K562 (cell line): Measurements from ENCODE around the gene CPNE1. TPM values are rescaled to one million over a fixed set of nuclear protein-coding genes. Genes with fewer than 3 reads are reported as not detected.

Experiments
- CBFA2T3 ChIP-seq: fragments of 450-650 bp; IDR thresholded peaks from 2 replicates; pipeline ENCODE4 v1.6.1; 2017
- CEBPZ ChIP-seq: fragments of 150-350 bp; IDR thresholded peaks from 2 replicates; pipeline ENCODE4 v1.6.1; 2014; ENCODE audit warnings: low read depth, mild to moderate bottlenecking, low read length, borderline replicate concordance
- CHD2 ChIP-seq: IDR thresholded peaks from 2 replicates; pipeline ENCODE4 v1.6.1; 2011; ENCODE audit warnings: low read depth, low read length
- DACH1 ChIP-seq: fragments of 450-650 bp; IDR thresholded peaks from 2 replicates; pipeline ENCODE4 v1.6.1; 2018; ENCODE audit not compliant: partially characterized antibody
- E2F1 ChIP-seq: sonication (generic); formaldehyde crosslinking; IDR thresholded peaks from 2 replicates; pipeline ENCODE4 v1.8.1; 2023; ENCODE audit warnings: mild to moderate bottlenecking, missing genetic modification reagents, moderate library complexity
- ETS1 ChIP-seq: conservative IDR thresholded peaks from 2 replicates; pipeline ENCODE4 v1.6.1; 2011; ENCODE audit warnings: low read depth, mild to moderate bottlenecking, low read length; ENCODE audit not compliant: control insufficient read depth
- HDGF ChIP-seq: fragments of 450-650 bp; IDR thresholded peaks from 2 replicates; pipeline ENCODE4 v1.6.1; 2016
- HNRNPL ChIP-seq: fragments of 200-400 bp; formaldehyde crosslinking; IDR thresholded peaks from 2 replicates; pipeline ENCODE4 v1.6.1; 2017; ENCODE audit warnings: low read depth, mild to moderate bottlenecking, low read length
- HSF4 ChIP-seq: fragments of 250-450 bp; sonication (Bioruptor Pico); IDR thresholded peaks from 2 replicates; pipeline ENCODE4 v2.1.2; 2022; ENCODE audit warnings: mild to moderate bottlenecking, moderate library complexity, borderline replicate concordance
- KLF13 ChIP-seq: fragments of 450-650 bp; IDR thresholded peaks from 2 replicates; pipeline ENCODE4 v1.6.1; 2016; ENCODE audit warnings: missing genetic modification characterization, low read depth, mild to moderate bottlenecking, missing compliant biosample characterization, moderate library complexity, borderline replicate concordance
- NEUROD1 ChIP-seq: fragments of 150-350 bp; IDR thresholded peaks from 2 replicates; pipeline ENCODE4 v1.6.1; 2014; ENCODE audit warnings: borderline replicate concordance, low read length, low read depth; ENCODE audit not compliant: partially characterized antibody
- PHF20 ChIP-seq: fragments of 450-650 bp; IDR thresholded peaks from 2 replicates; pipeline ENCODE4 v1.6.1; 2018; ENCODE audit not compliant: partially characterized antibody
- SNAPC5 ChIP-seq: fragments of 250-450 bp; sonication (Bioruptor Pico); IDR thresholded peaks from 2 replicates; pipeline ENCODE4 v1.8.0; 2021; ENCODE audit warnings: moderate library complexity, mild to moderate bottlenecking, inconsistent platforms
- TBP ChIP-seq: optimal IDR thresholded peaks from 2 replicates; pipeline ENCODE3; 2011; ENCODE audit warnings: low read depth, low read length, improper control_type of control experiment
- THRA ChIP-seq: fragments of 450-650 bp; IDR thresholded peaks from 2 replicates; pipeline ENCODE4 v1.6.1; 2017; ENCODE audit warnings: mild to moderate bottlenecking, moderate library complexity
- ZBTB7A ChIP-seq: IDR thresholded peaks from 2 replicates; pipeline ENCODE4 v1.6.1; 2011; ENCODE audit warnings: low read depth, mild to moderate bottlenecking, low read length, moderate library complexity, borderline replicate concordance; ENCODE audit not compliant: control insufficient read depth
- ZNF707 ChIP-seq: fragments of 250-450 bp; sonication (Bioruptor Pico); conservative IDR thresholded peaks from 2 replicates; pipeline ENCODE4 v1.8.0; 2022; ENCODE audit warnings: inconsistent platforms, mild to moderate bottlenecking, moderate library complexity
- polyA plus RNA-seq, 8 experiments: library from polyadenylated mRNA; depleted of rRNA in 4 of 8; stranded (reverse) in 5 of 8; unstranded in 3 of 8; fragments of >200 nt; fragmentation: Nextera tagmentation in 2 of 8; fragmentation: Illumina TruSeq in 1 of 8; extraction: Ambion mirVana in 2 of 8; extraction: Trizol in 1 of 8; gene quantifications; 2 replicates each; pipeline versions ENCODE4 v1.2.1 to v1.2.3, GENCODE V29; 2011 to 2014; ENCODE audit warnings: inconsistent platforms in 1 of 8, missing spikeins in 1 of 8
- total RNA-seq, 7 experiments: library from RNA; depleted of rRNA in 6 of 7; stranded (reverse); fragments of >200 nt in 6 of 7; fragmentation: Illumina TruSeq in 2 of 7; extraction: Trizol in 2 of 7; gene quantifications; 2 replicates each; pipeline versions ENCODE4 v1.2.1 to v1.2.3, GENCODE V29; 2011 to 2021; ENCODE audit warnings: low replicate concordance in 1 of 7

CPNE1 gene
- total and polyA plus RNA-seq, 9 of the 15 experiments (the other 6 are each of a cell fraction or from before 2014, with no cell fraction given) = 42.1 to 102 (median 56.0) TPM

GRCh38 chr20:35615667-35616464 is 48.8 kb downstream of the CPNE1 start, which contains the start of gene SPAG4 (continued):
- TF ChIP-seq THRA = no peak
- no peak for TF ChIP-seq ZNF707 (CRISPR knock-in tag)
- no peak for TF ChIP-seq DACH1
- TF ChIP-seq HNRNPL = peak; percentile 83; the same call in 1 of the 2 replicates
- TF ChIP-seq ZBTB7A = peak; percentile 78; the same call in 1 of the 2 replicates
- no peak for TF ChIP-seq HDGF
- TF ChIP-seq CBFA2T3 = no peak
- no peak for TF ChIP-seq ETS1
- TF ChIP-seq SNAPC5 (CRISPR knock-in tag) = no peak
- TF ChIP-seq KLF13 (tag) = peak; percentile 22; the same call in 1 of the 2 replicates
- TF ChIP-seq CHD2 = 0 out of 2 replicates have a peak, but pooled peaks have one; percentile 34
- TF ChIP-seq CEBPZ = no peak
- TF ChIP-seq HSF4 (CRISPR knock-in tag) = no peak
- TF ChIP-seq TBP = peak; percentile 58
- TF ChIP-seq E2F1 (CRISPR knock-in tag) = 0 out of 2 replicates have a peak, but pooled peaks have one; percentile 58
- TF ChIP-seq PHF20 = peak; percentile 26
- TF ChIP-seq NEUROD1 = peak; percentile 28
